ENCODE results near the gene TCF7L2. TPM values are rescaled to one million over a fixed set of nuclear protein-coding genes. Genes with fewer than 3 reads are reported as not detected.
A peak's percentile ranks its signal among the peaks of the same experiment; 100 is the strongest.

TCF7L2 gene
- total RNA-seq, 4 donors from 2014 or later: 4.0 to 13.2 (median 6.4) TPM

GRCh38 chr10:113056030-113056429, 106.0 kb downstream of the TCF7L2 start:
- intact Hi-C loops (cut with DNase I): no loop called here
- Histone ChIP-seq H3K27ac (peak overlapping the region in 1 of 4 donors; percentile 68), H3K36me3 (no peaks in the 10 kb centered on the region), H3K27me3 (no peaks in the 10 kb centered on the region), H3K9me3 (no peaks in the 10 kb centered on the region), H3K4me1 (peaks cover 22 to 81% (median 37%) of the 10 kb centered on the region in 3 donors), H3K4me3 (no peak overlapping the region)
- no peak for DNase-seq
- WGBS, 2 donors: 70 to 91% methylated on average over 5 of the region's 5 CpGs
- TF ChIP-seq POLR2A (IDR thresholded peaks at IDR 0.05) (no peak), CTCF (IDR thresholded peaks at IDR 0.05) (no peak)

- intact Hi-C loops (cut with DNase I): no loop called here
- Histone ChIP-seq H3K27ac (peak overlapping the region in 2 of 4 donors; percentile 68 to 88), H3K36me3 (no peaks in the 10 kb centered on the region), H3K9me3 (no peaks in the 10 kb centered on the region), H3K4me3 (no peak overlapping the region), H3K27me3 (no peaks in the 10 kb centered on the region), H3K4me1 (peaks cover 24 to 81% (median 42%) of the 10 kb centered on the region in 3 donors)
- no peak for TF ChIP-seq POLR2A (IDR thresholded peaks at IDR 0.05)
- TF ChIP-seq CTCF (IDR thresholded peaks at IDR 0.05): no peak
- 52 to 54% methylated on average over 10 of the region's 10 CpGs for WGBS, 2 donors
- DNase-seq: no peak
Measured at GRCh38 chr10:113056441-113057021, 106.5 kb downstream of the TCF7L2 start.

GRCh38 chr10:113057948-113058522, 108.0 kb downstream of the TCF7L2 start:
- Histone ChIP-seq H3K4me3 (no peak overlapping the region), H3K27me3 (no peaks in the 10 kb centered on the region), H3K36me3 (no peaks in the 10 kb centered on the region), H3K4me1 (peaks cover 24 to 80% (median 37%) of the 10 kb centered on the region in 3 donors), H3K9me3 (no peaks in the 10 kb centered on the region), H3K27ac (peak overlapping the region; percentile 2 to 88 (median 68))
- TF ChIP-seq POLR2A (IDR thresholded peaks at IDR 0.05) (no peak), CTCF (IDR thresholded peaks at IDR 0.05) (no peak)
- no peak for DNase-seq
- whole genome bisulfite sequencing, 2 donors: 70 to 72% methylated on average over 5 to 6 of the region's 6 CpGs
- intact Hi-C loops (cut with DNase I): no loop called here

- WGBS, 2 donors: 49 to 55% methylated on average over 18 of the region's 19 CpGs
- H3K36me3 ChIP-seq: no peaks in the 10 kb centered on the region
- TF ChIP-seq POLR2A (IDR thresholded peaks at IDR 0.05) (no peak), CTCF (IDR thresholded peaks at IDR 0.05) (no peak)
- H3K27me3 ChIP-seq: no peaks in the 10 kb centered on the region
- H3K27ac ChIP-seq: peak overlapping the region; percentile 2 to 88 (median 71)
- H3K9me3 ChIP-seq: no peaks in the 10 kb centered on the region
- DNase-seq: no peak
- peak overlapping the region in 3 of 4 donors; percentile 7 to 45 (median 21) for H3K4me3 ChIP-seq
- H3K4me1 ChIP-seq: peaks cover 19 to 80% (median 30%) of the 10 kb centered on the region in 3 donors
- intact Hi-C loops (cut with DNase I): no loop called here
Measured at GRCh38 chr10:113058523-113059370, 108.7 kb downstream of the TCF7L2 start.

GRCh38 chr10:113059371-113059780, 109.3 kb downstream of the TCF7L2 start:
- Histone ChIP-seq H3K9me3 (no peaks in the 10 kb centered on the region), H3K4me1 (peaks cover 19 to 81% (median 27%) of the 10 kb centered on the region in 3 donors), H3K27me3 (no peaks in the 10 kb centered on the region), H3K4me3 (peak overlapping the region in 3 of 4 donors; percentile 7 to 45 (median 21)), H3K27ac (peak overlapping the region; percentile 1 to 88 (median 71)), H3K36me3 (no peaks in the 10 kb centered on the region)
- no peak for DNase-seq
- 20 to 34% methylated on average over 8 of the region's 8 CpGs for WGBS, 2 donors
- TF ChIP-seq CTCF (IDR thresholded peaks at IDR 0.05) (no peak), POLR2A (IDR thresholded peaks at IDR 0.05) (no peak)
- intact Hi-C loops (cut with DNase I): no loop called here
